Stimulated activated CD4-positive, alpha-beta T cell treated with anti-CD3 and anti-CD28 coated beads, TNF-alpha, amount 100 ng/mL, for 48 hours (primary cell): Measurements from ENCODE around the gene SYNE1.
"Not testable (repeated sequence)": the region's sequence is repeated elsewhere in the genome, so short reads cannot be mapped to it uniquely, and the experiment has no call there.

Experiments used
- DNase-seq, 3 donors: peaks; one replicate each; pipeline ENCODE4 v3.0.0-alpha.2; 2020; ENCODE audit warnings: low read depth in 3 of 3

SYNE1 gene

GRCh38 chr6:152143359-152143758 is 493.8 kb downstream of the SYNE1 start:
- no peak for DNase-seq

- DNase-seq, result no peak
These were observed 495.1 kb downstream of the SYNE1 start for GRCh38 chr6:152142105-152142504.

GRCh38 chr6:152138344-152138743 is 498.8 kb downstream of the SYNE1 start:
- DNase-seq, result not testable (repeated sequence)

- DNase-seq, result no peak
These were observed 500.7 kb downstream of the SYNE1 start for GRCh38 chr6:152136449-152136825.

- no peak for DNase-seq
These were observed 501.3 kb downstream of the SYNE1 start for GRCh38 chr6:152135755-152136448.

- no peak for DNase-seq
These were observed 506.7 kb downstream of the SYNE1 start for GRCh38 chr6:152130441-152130840.

GRCh38 chr6:152129691-152130151 is 507.4 kb downstream of the SYNE1 start:
- DNase-seq, result no peak

GRCh38 chr6:152127432-152128165 is 509.6 kb downstream of the SYNE1 start:
- DNase-seq, result no peak

- no peak for DNase-seq
These were observed 512.6 kb downstream of the SYNE1 start for GRCh38 chr6:152124429-152125074.

- DNase-seq, result no peak
These were observed 514.1 kb downstream of the SYNE1 start for GRCh38 chr6:152123076-152123475.

GRCh38 chr6:152122434-152122833 is 514.7 kb downstream of the SYNE1 start:
- no peak for DNase-seq

- no peak for DNase-seq
These were observed 515.3 kb downstream of the SYNE1 start for GRCh38 chr6:152121910-152122309.

GRCh38 chr6:152119831-152120230 is 517.3 kb downstream of the SYNE1 start:
- DNase-seq, result no peak

- DNase-seq, result no peak
These were observed 518.5 kb downstream of the SYNE1 start for GRCh38 chr6:152118678-152119077.

GRCh38 chr6:152118224-152118623 is 518.9 kb downstream of the SYNE1 start:
- DNase-seq, result no peak

GRCh38 chr6:152117156-152118133 is 519.7 kb downstream of the SYNE1 start:
- DNase-seq, result no peak

GRCh38 chr6:152112491-152113261 is 524.5 kb downstream of the SYNE1 start:
- DNase-seq, result no peak

GRCh38 chr6:152110886-152111820 is 526.0 kb downstream of the SYNE1 start:
- DNase-seq, result no peak

- no peak for DNase-seq
These were observed 529.2 kb downstream of the SYNE1 start for GRCh38 chr6:152107973-152108372.

GRCh38 chr6:152100183-152100618 is 537.0 kb downstream of the SYNE1 start:
- no peak for DNase-seq
